GM21381 (cell line): Measurements from ENCODE around the gene CELA3A.
"Not testable (repeated sequence)": the region's sequence is repeated elsewhere in the genome, so short reads cannot be mapped to it uniquely, and the experiment has no call there.

Experiments
- ATAC-seq: cut with Tn5 transposase; IDR thresholded peaks from one replicate; pipeline ENCODE4 v1.9.1; 2021; ENCODE audit warnings: mild to moderate bottlenecking, moderate library complexity; ENCODE audit not compliant: unreplicated experiment

CELA3A gene

GRCh38 chr1:22012752-22013151, 11.3 kb downstream of the CELA3A start:
- ATAC-seq: not testable (repeated sequence)

GRCh38 chr1:22014575-22015206, 13.2 kb downstream of the CELA3A start:
- ATAC-seq: not testable (repeated sequence)

GRCh38 chr1:22018583-22019559, 17.4 kb downstream of the CELA3A start:
- ATAC-seq: peak; percentile 70

GRCh38 chr1:22021061-22021460, 19.6 kb downstream of the CELA3A start:
- no peak for ATAC-seq

- peak; percentile 36 for ATAC-seq
These were observed 23.3 kb downstream of the CELA3A start for GRCh38 chr1:22024485-22025367.

- ATAC-seq: peak; percentile 62
These were observed 24.1 kb downstream of the CELA3A start for GRCh38 chr1:22025368-22026155.

- ATAC-seq: no peak
These were observed 25.4 kb downstream of the CELA3A start for GRCh38 chr1:22026924-22027289.

- ATAC-seq: no peak
These were observed 28.6 kb downstream of the CELA3A start for GRCh38 chr1:22030057-22030456.

GRCh38 chr1:22030473-22030872, 29.0 kb downstream of the CELA3A start:
- ATAC-seq: no peak

- no peak for ATAC-seq
These were observed 29.9 kb downstream of the CELA3A start for GRCh38 chr1:22031214-22031962.

GRCh38 chr1:22034834-22035233, 33.4 kb downstream of the CELA3A start:
- ATAC-seq: not testable (repeated sequence)

GRCh38 chr1:22037520-22037919, 36.1 kb downstream of the CELA3A start:
- no peak for ATAC-seq

- ATAC-seq: no peak
These were observed 36.6 kb downstream of the CELA3A start for GRCh38 chr1:22038036-22038435.

GRCh38 chr1:22039594-22040285, 38.3 kb downstream of the CELA3A start:
- peak; percentile 98 for ATAC-seq

GRCh38 chr1:22040286-22040623, 38.8 kb downstream of the CELA3A start:
- no peak for ATAC-seq

GRCh38 chr1:22041505-22041904, 40.0 kb downstream of the CELA3A start:
- no peak for ATAC-seq

GRCh38 chr1:22043198-22043769, 41.8 kb downstream of the CELA3A start:
- no peak for ATAC-seq

GRCh38 chr1:22044690-22045420, 43.4 kb downstream of the CELA3A start:
- ATAC-seq: no peak
